Central memory CD4-positive, alpha-beta T cell (primary cell): ENCODE data around the gene OR5B2.
"Not testable (repeated sequence)": the region's sequence is repeated elsewhere in the genome, so short reads cannot be mapped to it uniquely, and the experiment has no call there.

Experiments used
- DNase-seq: peaks from one replicate; pipeline ENCODE4 v3.0.0; 2022
- total RNA-seq, 3 experiments: gene quantifications; one replicate each; lab custom pipeline; 2026; lab: John Stamatoyannopoulos, UW

Gene OR5B2
- total RNA-seq: 0 to 0.04 (median 0) reads per million in 3 experiments

- no peak for DNase-seq
Observed at GRCh38 chr11:58428021-58428420, at the start of gene OR5B2. OR5B2 (minus strand) TSS chr11:58428121; CDS start chr11:58423261, 4,860 bp downstream.

GRCh38 chr11:58471892-58472291, 44.0 kb upstream of the OR5B2 start:
- no peak for DNase-seq

- DNase-seq: no peak
Observed at GRCh38 chr11:58466293-58466692, 38.4 kb upstream of the OR5B2 start.

DNA sequence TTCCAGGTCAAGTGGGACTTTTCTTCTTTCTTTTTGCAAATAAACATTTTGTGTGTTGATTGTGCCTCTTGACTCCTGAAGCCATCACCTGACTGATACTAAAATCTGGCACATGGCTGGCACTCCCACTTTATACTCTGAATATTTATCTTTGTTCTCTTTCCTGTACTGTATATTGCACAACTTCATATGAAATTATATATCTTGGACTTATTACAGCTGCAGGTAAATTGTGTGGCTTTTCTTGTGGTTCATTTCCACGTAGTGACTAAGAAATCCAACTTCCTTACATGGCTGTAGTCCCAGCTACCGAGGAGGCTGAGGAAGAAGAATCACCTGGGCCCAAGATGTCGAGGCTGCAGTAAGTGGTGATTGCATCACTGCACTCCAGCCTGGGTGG, 37.8 kb upstream of the OR5B2 start:
- no peak for DNase-seq

DNA sequence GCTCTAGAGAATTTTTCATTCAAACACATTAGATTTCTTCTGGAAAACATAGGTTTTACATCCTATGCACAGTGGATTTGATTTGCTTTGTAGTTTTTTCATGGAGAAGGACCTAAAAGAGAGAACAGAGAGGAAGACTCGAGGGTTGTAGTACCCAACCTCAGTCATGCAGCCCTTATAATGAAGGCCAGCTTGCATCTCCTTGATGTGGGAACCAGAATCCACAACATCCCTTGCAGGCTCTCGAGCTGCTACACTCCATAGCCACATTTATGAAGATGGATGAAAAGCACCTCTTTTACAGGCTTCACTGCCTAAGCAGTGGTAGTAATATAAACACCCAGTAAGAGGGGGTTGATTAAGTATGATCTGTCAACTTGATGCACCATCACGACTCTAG, 23.7 kb upstream of the OR5B2 start:
- no peak for DNase-seq

- no peak for DNase-seq
Observed at GRCh38 chr11:58446294-58446693, 18.4 kb upstream of the OR5B2 start.

GRCh38 chr11:58444300-58444699, 16.4 kb upstream of the OR5B2 start:
- DNase-seq: no peak

DNA sequence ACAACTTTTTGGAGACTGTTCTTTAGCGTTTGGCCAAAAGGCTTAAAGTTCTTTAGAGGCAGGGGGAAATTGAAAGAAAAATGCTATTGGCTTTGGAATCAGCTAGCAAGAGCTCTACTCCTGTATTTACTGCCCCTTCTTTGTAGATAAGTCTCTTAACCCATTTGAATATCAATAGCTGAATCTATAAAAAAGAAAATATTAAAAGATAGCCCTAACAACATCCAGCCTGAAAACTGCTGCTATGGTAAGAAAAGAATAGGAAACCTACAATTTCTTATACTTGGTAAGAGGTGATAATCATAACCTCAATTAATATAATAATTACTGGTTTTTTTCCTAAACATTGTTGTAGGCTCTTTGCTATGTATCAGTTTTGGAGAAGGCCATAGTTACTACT, 14.2 kb upstream of the OR5B2 start, which contains the start of gene OR5B12:
TSS of gene OR5B12 (minus strand) at position 101 of the 400 bp plus-strand sequence. CDS start 2,085 bp downstream, outside the sequence.
- DNase-seq: no peak

GRCh38 chr11:58438486-58438885, 10.6 kb upstream of the OR5B2 start:
- no peak for DNase-seq

DNA sequence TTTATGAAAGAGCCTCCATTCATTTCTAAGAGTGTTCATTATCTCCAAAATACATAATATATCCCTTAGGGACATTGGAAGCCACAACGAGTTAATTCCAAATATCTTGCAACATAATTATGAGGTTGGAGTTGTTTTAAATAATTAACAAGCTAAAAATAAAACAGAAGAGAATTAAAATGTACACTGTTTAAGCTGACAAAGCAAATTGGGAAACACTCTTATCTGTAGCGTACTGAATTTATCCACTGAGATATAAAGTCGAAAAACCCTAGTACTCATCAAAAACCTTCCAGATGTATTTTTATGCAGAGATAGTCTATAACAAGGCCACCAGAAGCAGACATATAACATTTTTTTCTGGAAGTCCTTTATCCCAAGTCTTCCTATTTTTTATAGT, 6.3 kb upstream of the OR5B2 start:
- no peak for DNase-seq

GRCh38 chr11:58433638-58434203, 5.8 kb upstream of the OR5B2 start:
- no peak for DNase-seq

GRCh38 chr11:58429273-58429672, 1.4 kb upstream of the OR5B2 start:
- DNase-seq: no peak

GRCh38 chr11:58406774-58407173, 21.1 kb downstream of the OR5B2 start, which contains the start of gene OR5B3:
OR5B3 (minus strand) TSS chr11:58406874; CDS start chr11:58403409, 3,465 bp downstream.
- DNase-seq: no peak

- DNase-seq: not testable (repeated sequence)
Observed at GRCh38 chr11:58399622-58400021, 28.3 kb downstream of the OR5B2 start.

- DNase-seq: no peak
Observed at GRCh38 chr11:58395581-58395980, 32.3 kb downstream of the OR5B2 start.

DNA sequence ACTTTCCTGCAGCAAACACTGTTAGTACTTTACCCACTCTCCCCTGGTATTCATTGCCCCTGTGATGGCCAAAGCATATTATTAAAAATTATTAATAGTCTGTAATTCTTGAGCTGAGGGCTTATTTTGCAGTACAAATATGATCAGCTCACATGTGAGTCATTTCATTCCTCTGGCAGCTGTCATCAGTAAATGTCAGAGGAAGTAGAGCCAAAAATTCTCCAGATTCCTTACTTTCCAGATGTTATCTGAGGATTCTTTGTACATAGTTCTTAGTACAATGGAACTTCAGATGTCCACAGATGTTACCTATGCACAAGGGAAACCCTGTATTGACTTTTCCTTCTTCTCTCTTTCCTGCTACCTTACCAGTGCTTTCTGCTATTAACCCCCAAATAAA, 33.7 kb downstream of the OR5B2 start:
- no peak for DNase-seq

GRCh38 chr11:58392746-58393145, 35.2 kb downstream of the OR5B2 start:
- DNase-seq: no peak

DNA sequence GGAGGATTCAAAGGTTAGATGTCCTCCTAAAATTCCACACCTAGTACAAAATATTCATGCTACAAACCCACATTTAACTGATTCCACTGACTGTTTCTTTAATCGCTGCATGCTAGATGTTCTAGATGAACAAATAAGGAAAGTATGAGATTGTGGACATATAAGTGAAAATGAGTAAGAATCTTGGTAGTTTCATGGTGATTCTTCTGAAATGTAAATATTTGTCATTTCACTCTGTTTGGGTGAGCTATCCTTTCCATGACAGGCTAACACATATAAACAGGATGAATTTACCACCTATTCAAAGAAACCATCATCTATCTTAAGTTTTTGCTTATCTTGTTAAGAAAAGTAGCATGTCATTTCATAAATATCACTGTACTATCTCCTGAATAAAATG, 36.0 kb downstream of the OR5B2 start:
- DNase-seq: no peak

GRCh38 chr11:58390551-58391063, 37.3 kb downstream of the OR5B2 start:
- DNase-seq: no peak
